ENCODE results near the gene HSPA14.
"Not testable (repeated sequence)": the region's sequence is repeated elsewhere in the genome, so short reads cannot be mapped to it uniquely, and the experiment has no call there.

HSPA14 gene

GRCh38 chr10:14837003-14837756 lies 926 bp upstream of the HSPA14 start:
- DNase-seq (ENCODE audit: low read depth) = no peak

DNA sequence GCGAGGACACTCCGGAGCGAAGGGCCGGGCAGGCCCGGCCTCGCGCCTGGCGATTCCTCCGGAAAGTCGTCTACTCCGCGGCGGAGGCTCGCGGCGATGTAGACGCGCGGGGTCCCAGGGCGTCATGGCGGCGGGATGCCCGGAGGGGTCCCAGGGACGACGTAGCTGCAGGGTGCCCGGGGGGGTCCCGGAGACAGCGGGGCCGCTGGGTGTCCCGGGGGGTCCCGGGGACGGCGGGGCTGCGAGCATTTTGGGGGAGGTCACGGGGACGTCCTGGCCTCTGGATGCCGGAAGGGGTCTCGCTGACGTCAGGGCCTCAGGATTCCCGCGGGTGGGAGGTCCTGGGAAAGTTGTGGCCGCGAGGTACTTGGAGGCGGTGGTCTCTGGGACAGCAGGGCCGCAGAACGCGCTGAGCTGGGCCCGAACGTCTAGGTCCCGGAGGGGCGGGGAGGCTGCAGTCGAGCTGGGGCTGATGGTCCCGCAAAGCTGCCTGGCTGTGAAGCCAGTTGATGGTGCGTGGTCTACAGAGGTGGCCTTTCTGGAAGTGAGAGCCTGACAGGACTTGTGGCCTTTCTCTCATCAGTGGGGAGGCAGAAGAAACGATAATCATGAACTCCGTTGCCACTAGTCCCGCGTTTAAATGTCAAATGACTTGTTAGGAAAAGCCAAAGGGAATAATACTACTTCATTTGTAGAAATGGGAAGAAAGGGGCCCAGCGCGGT lies 637 bp downstream of the HSPA14 start:
- DNase-seq (ENCODE audit: low read depth) = no peak

- DNase-seq (ENCODE audit: low read depth) = no peak
Measured at GRCh38 chr10:14839305-14839695, 1.2 kb downstream of the HSPA14 start.

GRCh38 chr10:14840178-14840577 lies 2.1 kb downstream of the HSPA14 start:
- no peak for DNase-seq (ENCODE audit: low read depth)

DNA sequence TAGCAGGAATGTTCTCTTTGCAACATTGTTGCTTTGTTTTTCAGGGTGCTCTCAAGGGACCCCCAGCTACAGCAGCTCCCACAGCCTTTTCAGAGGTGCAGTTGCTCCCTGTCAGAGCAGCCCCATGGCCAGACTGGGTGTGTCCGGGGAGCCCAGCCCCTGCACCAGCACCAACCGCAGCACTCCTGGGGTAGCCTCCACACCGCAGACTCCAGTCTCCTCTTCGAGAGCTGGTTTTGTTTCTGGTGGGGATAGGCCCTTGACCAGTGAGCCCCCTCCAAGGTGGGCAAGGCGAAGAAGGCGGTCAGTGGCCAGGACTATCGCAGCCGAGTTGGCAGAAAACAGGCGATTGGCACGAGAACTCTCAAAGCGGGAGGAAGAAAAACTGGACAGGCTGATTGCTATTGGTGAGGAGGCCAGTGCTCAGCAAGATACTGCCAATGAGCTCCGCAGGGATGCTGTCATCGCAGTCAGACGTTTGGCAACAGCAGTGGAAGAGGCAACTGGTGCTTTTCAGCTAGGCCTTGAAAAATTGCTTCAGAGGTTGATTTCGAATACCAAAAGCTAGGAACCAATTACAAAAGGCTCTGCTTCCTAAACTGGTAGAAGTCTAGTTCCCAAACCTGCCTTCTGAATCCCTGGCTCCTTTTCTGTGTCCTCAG lies 5.4 kb downstream of the HSPA14 start:
- DNase-seq (ENCODE audit: low read depth) = no peak

GRCh38 chr10:14844948-14845347 lies 6.8 kb downstream of the HSPA14 start:
- DNase-seq (ENCODE audit: low read depth) = no peak

DNA sequence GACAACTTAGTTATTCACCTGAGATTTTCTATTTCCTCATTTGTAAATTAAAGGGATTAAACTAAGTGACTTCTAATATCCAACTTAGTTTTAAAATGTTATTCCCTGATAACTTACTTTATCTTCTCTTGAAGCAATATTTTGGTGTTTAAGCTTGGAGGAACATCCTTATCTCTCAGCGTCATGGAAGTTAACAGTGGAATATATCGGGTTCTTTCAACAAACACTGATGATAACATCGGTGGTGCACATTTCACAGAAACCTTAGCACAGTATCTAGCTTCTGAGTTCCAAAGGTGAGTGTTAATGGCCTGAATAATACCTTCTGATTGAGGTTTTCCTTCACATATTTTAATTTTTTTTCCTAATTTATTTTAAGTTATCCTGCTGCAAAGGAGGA lies 14.1 kb downstream of the HSPA14 start:
- DNase-seq (ENCODE audit: low read depth) = no peak

DNA sequence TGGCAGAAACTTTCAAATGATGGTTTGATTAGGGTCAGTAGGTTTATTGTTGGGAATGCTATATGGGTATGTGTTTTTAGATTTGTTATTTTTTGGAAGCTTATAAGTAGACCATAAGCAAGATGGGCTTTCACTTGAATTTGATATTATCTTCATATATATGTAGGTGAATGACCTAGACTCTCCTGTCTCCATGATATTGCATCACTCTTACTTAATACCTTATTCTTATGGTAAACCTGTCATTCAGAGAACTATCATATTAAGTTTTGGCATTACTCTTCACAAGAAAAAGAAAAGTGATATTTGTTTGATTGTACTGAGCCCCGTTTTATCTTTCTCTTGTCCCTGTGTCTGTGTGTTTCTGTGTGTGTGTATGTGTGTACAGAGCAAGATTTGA lies 17.3 kb downstream of the HSPA14 start:
- DNase-seq (ENCODE audit: low read depth) = no peak

DNA sequence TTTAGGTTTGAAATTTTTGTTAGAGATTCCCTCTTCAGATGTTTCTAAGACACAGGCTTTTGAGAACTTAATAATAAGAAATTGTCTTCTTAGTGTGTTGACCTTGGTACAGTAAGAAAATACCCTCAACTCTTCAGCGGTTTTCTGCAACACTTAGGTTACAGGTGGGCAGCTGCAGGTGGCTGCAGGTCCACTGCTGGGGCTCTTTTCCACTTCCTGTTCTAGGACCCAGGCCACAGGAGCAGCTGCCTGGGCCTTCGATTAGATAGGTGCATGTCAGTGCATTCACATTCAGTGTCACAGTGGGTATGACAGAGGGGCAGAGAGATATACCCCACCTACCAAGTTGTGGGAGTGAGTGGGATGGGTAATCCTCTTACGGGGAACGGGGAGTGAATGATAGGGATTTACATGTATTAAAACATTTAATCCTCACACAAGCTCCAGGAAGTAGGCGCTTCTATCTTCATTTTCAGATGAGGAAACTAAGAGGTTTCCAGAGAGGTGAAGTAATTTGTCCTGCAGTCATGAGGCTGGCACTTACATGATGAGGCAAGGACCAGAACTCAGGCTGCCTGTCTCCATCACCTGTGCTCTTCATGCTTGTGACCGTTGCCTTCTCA lies 20.3 kb downstream of the HSPA14 start:
- DNase-seq (ENCODE audit: low read depth) = no peak

DNA sequence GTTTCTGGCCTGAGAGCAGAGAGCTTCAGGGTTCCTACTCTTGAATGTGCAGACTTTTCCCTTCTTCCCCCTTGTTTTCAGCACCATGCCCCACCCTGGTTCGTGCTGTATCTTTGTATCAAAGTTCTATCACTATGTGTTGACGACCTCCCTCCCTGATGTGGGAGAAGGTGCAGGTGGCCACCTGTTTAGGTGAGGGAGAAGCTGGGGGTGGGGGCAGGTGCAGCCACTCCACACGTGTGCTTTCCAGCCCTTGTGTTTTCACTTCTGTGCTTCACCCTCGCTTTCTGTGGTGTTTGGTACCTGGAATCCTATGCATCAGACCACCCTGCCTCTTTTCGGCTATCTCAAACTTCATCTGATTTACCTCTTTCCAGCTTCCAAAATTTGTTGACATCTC lies 20.9 kb downstream of the HSPA14 start:
- no peak for DNase-seq (ENCODE audit: low read depth)

DNA sequence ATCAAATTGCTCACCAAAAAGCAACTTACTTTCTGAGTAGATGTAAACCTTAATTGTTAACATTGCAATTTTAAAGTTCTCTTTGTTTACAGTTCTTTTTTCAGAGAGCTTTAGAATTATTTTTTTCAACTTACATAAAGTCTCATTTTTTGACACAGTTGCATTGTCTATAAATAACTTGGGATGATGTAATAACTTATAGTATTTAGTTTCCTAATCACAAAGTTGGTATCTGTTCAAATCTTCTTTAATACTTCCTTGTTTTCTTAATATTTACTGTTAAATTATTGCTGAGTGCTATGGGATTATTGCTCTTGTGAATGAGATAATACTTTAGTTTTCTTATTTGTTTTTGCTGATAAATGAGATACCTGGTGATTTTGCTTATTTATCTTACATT lies 21.7 kb downstream of the HSPA14 start:
- no peak for DNase-seq (ENCODE audit: low read depth)

GRCh38 chr10:14860791-14861190 lies 22.7 kb downstream of the HSPA14 start:
- DNase-seq (ENCODE audit: low read depth) = no peak

GRCh38 chr10:14864466-14864865 lies 26.4 kb downstream of the HSPA14 start:
- not testable (repeated sequence) for DNase-seq (ENCODE audit: low read depth)

DNA sequence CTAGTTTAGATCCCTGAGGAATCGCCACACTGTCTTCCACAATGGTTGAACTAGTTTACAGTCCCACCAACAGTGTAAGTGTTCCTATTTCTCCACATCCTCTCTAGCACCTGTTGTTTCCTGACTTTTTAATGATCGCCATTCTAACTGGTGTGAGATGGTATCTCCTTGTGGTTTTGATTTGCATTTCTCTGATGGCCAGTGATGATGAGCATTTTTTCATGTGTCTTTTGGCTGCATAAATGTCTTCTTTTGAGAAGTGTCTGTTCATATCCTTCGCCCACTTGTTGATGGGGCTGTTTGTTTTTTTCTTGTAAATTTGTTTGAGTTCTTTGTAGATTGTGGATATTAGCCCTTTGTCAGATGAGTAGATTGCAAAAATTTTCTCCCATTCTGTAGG lies 26.8 kb downstream of the HSPA14 start:
- DNase-seq (ENCODE audit: low read depth) = not testable (repeated sequence)

DNA sequence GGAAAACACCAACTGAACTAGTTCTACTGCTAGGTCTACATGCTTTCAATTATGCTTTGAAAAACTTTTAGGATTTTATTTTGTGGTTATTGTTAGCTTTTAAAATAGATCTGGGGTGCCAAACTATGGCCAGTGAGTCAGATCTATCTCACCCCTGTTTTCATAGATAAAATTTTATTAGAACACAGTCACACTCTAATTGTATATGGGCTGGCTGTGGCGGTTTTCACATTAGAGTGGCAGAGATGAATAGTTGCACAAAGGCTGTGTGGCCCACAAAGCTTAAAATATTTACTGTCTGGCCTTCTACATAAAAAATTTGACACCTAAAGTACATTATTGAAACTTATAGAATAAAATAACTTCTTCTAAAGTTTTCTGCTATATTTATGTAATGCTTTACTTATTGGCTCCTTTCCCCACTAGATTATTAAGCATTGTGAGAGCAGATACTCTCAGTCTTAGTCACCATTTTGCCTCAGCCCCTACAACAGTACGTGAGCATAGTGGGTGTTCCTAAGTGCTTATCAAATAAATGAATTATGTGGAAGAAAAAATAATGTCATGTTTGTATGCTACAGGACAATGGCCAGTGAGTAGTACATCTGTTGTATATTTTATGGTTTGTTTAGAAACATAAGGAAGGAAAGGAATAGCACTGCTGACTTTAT lies 35.1 kb downstream of the HSPA14 start:
- DNase-seq (ENCODE audit: low read depth) = no peak

GRCh38 chr10:14875941-14876340 lies 37.8 kb downstream of the HSPA14 start:
- no peak for DNase-seq (ENCODE audit: low read depth)

DNA sequence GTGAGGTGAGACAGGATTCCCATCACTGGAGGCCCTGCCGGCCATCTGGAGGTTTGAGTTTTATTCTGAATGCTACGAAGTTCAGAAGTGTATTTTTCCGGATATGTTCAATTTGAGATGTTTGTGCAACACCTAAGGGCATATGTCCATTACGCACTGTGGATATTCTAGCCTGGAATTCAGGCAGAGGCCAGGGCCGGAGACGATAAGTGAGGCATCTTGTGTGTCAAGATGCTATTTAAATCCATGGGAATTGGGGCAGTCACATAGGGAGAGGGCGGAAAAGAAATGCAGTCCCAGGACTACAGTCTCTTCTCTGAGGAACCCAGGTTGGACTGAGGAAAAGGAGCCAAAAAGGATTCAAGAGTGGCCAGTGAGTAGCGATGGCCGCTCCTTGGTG lies 38.7 kb downstream of the HSPA14 start:
- no peak for DNase-seq (ENCODE audit: low read depth)

DNA sequence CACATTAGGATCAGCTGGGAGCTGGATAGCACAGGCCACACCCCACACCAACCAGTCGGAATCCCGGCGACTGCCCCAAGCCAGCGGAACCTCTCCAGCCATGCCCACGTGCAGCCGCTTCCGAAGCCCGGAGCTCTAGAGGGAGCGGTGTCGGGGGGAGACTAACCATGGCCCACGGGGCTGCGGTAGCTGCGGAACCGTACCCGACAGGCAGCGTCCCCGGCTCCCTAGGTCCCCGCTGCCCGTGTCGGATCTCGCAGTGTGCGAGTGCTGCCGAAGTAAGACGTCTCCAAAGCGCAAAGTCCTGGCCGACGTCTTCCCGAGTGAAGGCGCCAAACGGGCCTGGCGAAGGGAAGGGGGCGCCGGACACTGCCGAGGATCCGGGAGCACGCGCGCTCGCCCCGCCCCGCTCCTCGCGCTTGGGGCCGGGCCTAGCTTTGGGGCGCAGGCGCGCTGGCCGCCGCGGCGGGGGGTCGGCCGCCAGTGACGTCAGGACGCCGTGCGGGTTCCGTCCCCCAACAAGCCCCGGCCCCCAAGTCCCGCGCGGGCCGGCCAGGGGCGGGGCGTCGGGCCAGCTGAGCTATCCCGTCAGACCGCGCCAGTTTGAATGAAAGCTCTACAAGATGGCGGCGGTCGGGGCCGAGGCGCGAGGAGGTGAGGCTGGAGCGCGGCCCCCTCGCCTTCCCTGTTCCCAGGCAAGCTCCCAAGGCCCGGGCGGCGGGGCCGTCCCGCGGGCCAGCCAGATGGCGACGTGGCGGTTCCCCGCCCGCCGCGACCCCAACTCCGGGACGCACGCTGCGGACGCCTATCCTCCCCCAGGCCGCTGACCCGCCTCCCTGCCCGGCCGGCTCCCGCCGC lies 40.4 kb downstream of the HSPA14 start, which contains the start of gene SUV39H2:
SUV39H2 (plus strand) TSS at position 601 of the 858 bp plus-strand sequence; CDS start at position 624, 23 bp downstream.
- DNase-seq (ENCODE audit: low read depth) = peak; percentile 91

GRCh38 chr10:14879124-14879927 lies 41.2 kb downstream of the HSPA14 start:
- no peak for DNase-seq (ENCODE audit: low read depth)

- DNase-seq (ENCODE audit: low read depth) = no peak
Measured at GRCh38 chr10:14879928-14880193, 41.8 kb downstream of the HSPA14 start.
